H1 (cell line): ENCODE results near the gene ELMO1. TPM values are rescaled to one million over a fixed set of nuclear protein-coding genes. Genes with fewer than 3 reads are reported as not detected.

Experiments used
- CHD1 ChIP-seq: IDR thresholded peaks from 2 replicates; pipeline ENCODE4 v1.6.1; 2012; ENCODE audit warnings: low read depth, low read length, improper control_type of control experiment
- polyA plus RNA-seq, 7 experiments: library from polyadenylated mRNA; depleted of rRNA in 3 of 7; stranded (reverse) in 5 of 7; unstranded in 2 of 7; fragments of >200 nt in 5 of 7; fragments of 200-250 nt in 2 of 7; gene quantifications; 1 replicate in 5 of 7; 2 replicates in 1 of 7; 4 replicates in 1 of 7; pipeline versions ENCODE4 v1.2.1 to v1.2.3, GENCODE V29; 2011 to 2013; ENCODE audit warnings: missing spikeins in 2 of 7, mixed read lengths in 2 of 7
- total RNA-seq: library from RNA; stranded (reverse); fragmentation: NEBNext Ultra II Directional; extraction: Animal tissue kit (Norgen Biotek cat#: 25700); gene quantifications from 2 replicates; pipeline ENCODE4 v1.2.1, GENCODE V29; 2021
- TF ChIP-seq, protein P1 (sequence below): IDR thresholded peaks from 2 replicates; pipeline ENCODE4 v1.6.1; 2012; ENCODE audit warnings: low read length, inconsistent platforms

The ELMO1 gene
- total and polyA plus RNA-seq, 2 of the 8 experiments (the other 6 are each of a cell fraction or from before 2014, with no cell fraction given), result 18.4 to 21.0 TPM

DNA sequence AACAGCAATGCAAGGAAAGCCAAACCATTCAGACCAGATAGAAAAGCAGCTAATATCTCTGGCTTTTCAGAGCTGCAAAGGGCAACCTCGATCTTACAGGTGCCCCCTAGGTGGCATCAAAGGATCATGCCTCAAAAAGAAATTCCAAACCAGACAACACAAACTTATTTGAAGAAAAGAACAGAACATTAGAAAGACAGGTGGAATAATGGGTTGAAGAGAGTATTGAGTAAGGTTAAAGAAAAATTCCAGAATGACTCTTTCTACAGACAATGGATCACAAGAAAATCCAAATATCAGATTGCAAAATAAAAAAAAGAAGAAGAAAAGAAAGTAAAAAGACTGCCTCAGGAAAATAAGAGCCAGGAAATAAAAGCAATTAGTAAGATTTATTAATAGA lies 213.7 kb downstream of the ELMO1 start (continued):
- TF ChIP-seq, protein P1, sequence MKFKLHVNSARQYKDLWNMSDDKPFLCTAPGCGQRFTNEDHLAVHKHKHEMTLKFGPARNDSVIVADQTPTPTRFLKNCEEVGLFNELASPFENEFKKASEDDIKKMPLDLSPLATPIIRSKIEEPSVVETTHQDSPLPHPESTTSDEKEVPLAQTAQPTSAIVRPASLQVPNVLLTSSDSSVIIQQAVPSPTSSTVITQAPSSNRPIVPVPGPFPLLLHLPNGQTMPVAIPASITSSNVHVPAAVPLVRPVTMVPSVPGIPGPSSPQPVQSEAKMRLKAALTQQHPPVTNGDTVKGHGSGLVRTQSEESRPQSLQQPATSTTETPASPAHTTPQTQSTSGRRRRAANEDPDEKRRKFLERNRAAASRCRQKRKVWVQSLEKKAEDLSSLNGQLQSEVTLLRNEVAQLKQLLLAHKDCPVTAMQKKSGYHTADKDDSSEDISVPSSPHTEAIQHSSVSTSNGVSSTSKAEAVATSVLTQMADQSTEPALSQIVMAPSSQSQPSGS, result no peak
- no peak for TF ChIP-seq CHD1
